Sciatic nerve (tissue), 2 donors: ENCODE data around the gene ZBTB34. TPM values are rescaled to one million over a fixed set of nuclear protein-coding genes. Genes with fewer than 3 reads are reported as not detected.

ENCODE experiments used
- ATAC-seq: fragments of 200-7000 bp; cut with Tn5 transposase; one replicate; pipeline ENCODE4 v1.9.1; 2020; ENCODE audit warnings: mild to moderate bottlenecking, moderate library complexity
- DNase-seq: peaks from one replicate; pipeline ENCODE4 v3.0.0-alpha.2; 2020; ENCODE audit warnings: low spot score
- intact Hi-C: fragments of 100-400 bp; cut with DNase I; formaldehyde crosslinking; loops from one replicate; pipeline ENCODE4 v1.14.2; 2022
- total RNA-seq: library from RNA; stranded (reverse); fragmentation: NEBNext Ultra II Directional; extraction: Animal tissue kit (Norgen Biotek cat#: 25700); gene quantifications from one replicate; pipeline ENCODE4 v1.2.1, GENCODE V29; 2021
- donor health status: DM: no; HTN: no; CAD: no.
- donor health status: DM: no; HTN: no; CAD: no.

Gene ZBTB34
- total RNA-seq, 1 donor from 2014 or later = 12.3 TPM

- ATAC-seq = no peak
Observed at GRCh38 chr9:126874546-126875314, 14.3 kb downstream of the ZBTB34 start.

GRCh38 chr9:126875756-126876510, 15.5 kb downstream of the ZBTB34 start:
- ATAC-seq = no peak
- no peak for DNase-seq
- intact Hi-C loops = no loop called here

More at GRCh38 chr9:126874546-126875314, 14.3 kb downstream of the ZBTB34 start:
- no peak for DNase-seq
- intact Hi-C loops = no loop called here

GRCh38 chr9:126876531-126876930, 16.1 kb downstream of the ZBTB34 start:
- no peak for DNase-seq
- intact Hi-C loops = no loop called here
- ATAC-seq = no peak

GRCh38 chr9:126877418-126877817, 17.0 kb downstream of the ZBTB34 start:
- intact Hi-C loops = no loop called here
- DNase-seq (no peak), ATAC-seq (no peak)

GRCh38 chr9:126879288-126879687, 18.8 kb downstream of the ZBTB34 start:
- no peak for DNase-seq
- ATAC-seq = no peak
- intact Hi-C loops = no loop called here

- DNase-seq (no peak), ATAC-seq (no peak)
- intact Hi-C loops = no loop called here
Observed at GRCh38 chr9:126880226-126880946, 19.9 kb downstream of the ZBTB34 start.

GRCh38 chr9:126880947-126881332, 20.5 kb downstream of the ZBTB34 start:
- no peak for DNase-seq
- peak; percentile 51 for ATAC-seq
- intact Hi-C loops = no loop called here

- DNase-seq = no peak
- ATAC-seq = no peak
- intact Hi-C loops = no loop called here
Observed at GRCh38 chr9:126882746-126883145, 22.3 kb downstream of the ZBTB34 start.

GRCh38 chr9:126883636-126884035, 23.2 kb downstream of the ZBTB34 start:
- no peak for ATAC-seq
- DNase-seq = no peak
- intact Hi-C loops = no loop called here

- DNase-seq (no peak), ATAC-seq (peak; percentile 48)
- intact Hi-C loops = no loop called here
Observed at GRCh38 chr9:126885131-126885641, 24.7 kb downstream of the ZBTB34 start.

- DNase-seq (no peak), ATAC-seq (no peak)
- intact Hi-C loops = no loop called here
Observed at GRCh38 chr9:126886034-126886822, 25.8 kb downstream of the ZBTB34 start.

GRCh38 chr9:126886897-126887296, 26.5 kb downstream of the ZBTB34 start:
- ATAC-seq = no peak
- intact Hi-C loops = no loop called here

GRCh38 chr9:126891676-126892075, 31.2 kb downstream of the ZBTB34 start:
- intact Hi-C loops = no loop called here
- DNase-seq (no peak), ATAC-seq (no peak)

More at GRCh38 chr9:126886897-126887296, 26.5 kb downstream of the ZBTB34 start:
- no peak for DNase-seq

- intact Hi-C loops = no loop called here
- DNase-seq = no peak
- ATAC-seq = no peak
Observed at GRCh38 chr9:126893079-126893478, 32.6 kb downstream of the ZBTB34 start.

GRCh38 chr9:126894052-126894603, 33.7 kb downstream of the ZBTB34 start:
- ATAC-seq (no peak), DNase-seq (no peak)

GRCh38 chr9:126902210-126902609, 41.8 kb downstream of the ZBTB34 start:
- no peak for ATAC-seq
- intact Hi-C loops = no loop called here
- DNase-seq = no peak

More at GRCh38 chr9:126894052-126894603, 33.7 kb downstream of the ZBTB34 start:
- intact Hi-C loops = no loop called here

GRCh38 chr9:126904586-126904985, 44.1 kb downstream of the ZBTB34 start:
- no peak for DNase-seq
- ATAC-seq = no peak
- intact Hi-C loops = no loop called here

GRCh38 chr9:126906091-126906490, 45.7 kb downstream of the ZBTB34 start:
- intact Hi-C loops = no loop called here
- ATAC-seq (no peak), DNase-seq (no peak)
